T-helper 1 cell treated with Interleukin-12 subunit alpha and Interleukin-12 subunit beta and Interleukin-4 antibody, amounts not matched to agents 30 μg/mL and 1 μg/mL, for 36 hours (primary cell): ENCODE results near the gene PRM3.

Experiments
- H3K27ac Mint-ChIP-seq: one replicate; pipeline ENCODE4 v1.8.0; 2021; ENCODE audit warnings: mild to moderate bottlenecking, mixed read lengths
- H3K27me3 Mint-ChIP-seq: one replicate; pipeline ENCODE4 v1.8.0; 2021; ENCODE audit warnings: low read depth, mixed read lengths
- H3K36me3 Mint-ChIP-seq: one replicate; pipeline ENCODE4 v1.8.0; 2021; ENCODE audit warnings: low read depth, mixed read lengths
- H3K4me1 Mint-ChIP-seq: one replicate; pipeline ENCODE4 v1.8.0; 2021; ENCODE audit warnings: low read depth, mixed read lengths
- H3K4me3 Mint-ChIP-seq: one replicate; pipeline ENCODE4 v1.8.0; 2021; ENCODE audit warnings: mild to moderate bottlenecking, moderate library complexity, mixed read lengths
- H3K9me3 Mint-ChIP-seq: one replicate; pipeline ENCODE4 v1.8.0; 2021; ENCODE audit warnings: mixed read lengths

PRM3 gene

GRCh38 chr16:11262915-11263314, 10.5 kb downstream of the PRM3 start:
- Mint-ChIP-seq H3K27me3 (peaks cover 4% of the 10 kb centered on the region), H3K4me3 (no peak overlapping the region), H3K9me3 (no peaks in the 10 kb centered on the region), H3K4me1 (peaks cover 40% of the 10 kb centered on the region), H3K36me3 (no peaks in the 10 kb centered on the region), H3K27ac (peak overlapping the region; percentile 3)

- Mint-ChIP-seq H3K36me3 (no peaks in the 10 kb centered on the region), H3K27ac (no peak overlapping the region), H3K4me3 (no peak overlapping the region), H3K9me3 (no peaks in the 10 kb centered on the region), H3K4me1 (peaks cover 50% of the 10 kb centered on the region), H3K27me3 (peaks cover 4% of the 10 kb centered on the region)
Measured at GRCh38 chr16:11260596-11260966, 12.8 kb downstream of the PRM3 start.

- H3K36me3 Mint-ChIP-seq, result peaks cover 3% of the 10 kb centered on the region
- H3K9me3 Mint-ChIP-seq, result no peaks in the 10 kb centered on the region
- no peak overlapping the region for H3K4me3 Mint-ChIP-seq
- peaks cover 4% of the 10 kb centered on the region for H3K27me3 Mint-ChIP-seq
- H3K4me1 Mint-ChIP-seq, result peaks cover 50% of the 10 kb centered on the region
- peak overlapping the region; percentile 0 for H3K27ac Mint-ChIP-seq
Measured at GRCh38 chr16:11259655-11260595, 13.5 kb downstream of the PRM3 start.

DNA sequence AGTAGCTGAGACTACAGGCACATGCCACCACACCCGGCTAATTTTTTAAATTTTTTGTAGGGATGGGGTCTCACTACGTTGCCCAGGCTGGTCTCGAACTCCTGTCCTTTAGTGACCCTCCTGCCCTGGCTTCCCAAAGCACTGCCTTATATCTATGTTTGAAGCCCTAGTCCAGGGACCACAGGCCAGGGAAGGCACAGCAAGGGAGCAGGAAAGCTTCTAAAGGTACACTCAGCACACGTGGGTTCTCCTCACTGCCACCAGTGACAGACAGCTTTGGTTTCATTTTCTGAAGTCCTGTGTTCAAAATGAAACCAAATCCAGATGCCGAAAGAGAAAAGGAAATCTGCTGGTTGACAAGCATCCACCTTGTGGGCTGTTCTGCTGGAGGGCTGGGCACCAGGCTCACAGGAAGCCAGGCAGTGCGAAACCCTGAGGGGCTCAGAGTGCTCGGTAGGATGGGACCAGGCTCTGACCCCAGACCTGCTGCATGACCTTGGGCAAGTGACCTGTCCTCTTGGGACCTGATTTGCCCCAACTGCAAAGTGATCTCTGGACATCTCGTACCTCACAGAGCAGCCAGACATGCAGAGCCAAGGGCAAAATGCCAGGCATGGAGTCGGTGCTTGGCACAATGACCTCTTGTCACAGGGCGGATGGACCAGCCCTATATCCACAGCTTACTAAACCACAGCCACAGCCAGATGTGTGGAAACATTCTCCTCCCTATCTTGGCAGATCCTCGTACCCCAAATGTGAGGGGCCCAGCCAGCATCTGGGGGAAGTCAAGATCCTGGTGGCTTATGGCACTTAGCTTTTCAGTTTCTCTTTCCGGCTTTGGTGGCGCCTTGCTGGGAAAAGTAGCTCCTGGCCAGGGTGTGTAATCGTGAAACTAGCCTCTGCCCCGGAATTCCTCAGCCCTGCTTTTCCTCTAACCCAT, 14.6 kb downstream of the PRM3 start:
- Mint-ChIP-seq H3K27me3 (peaks cover 4% of the 10 kb centered on the region), H3K36me3 (peaks cover 11% of the 10 kb centered on the region), H3K27ac (peak overlapping the region; percentile 78), H3K9me3 (no peaks in the 10 kb centered on the region), H3K4me3 (peak overlapping the region; percentile 59), H3K4me1 (peaks cover 40% of the 10 kb centered on the region)

DNA sequence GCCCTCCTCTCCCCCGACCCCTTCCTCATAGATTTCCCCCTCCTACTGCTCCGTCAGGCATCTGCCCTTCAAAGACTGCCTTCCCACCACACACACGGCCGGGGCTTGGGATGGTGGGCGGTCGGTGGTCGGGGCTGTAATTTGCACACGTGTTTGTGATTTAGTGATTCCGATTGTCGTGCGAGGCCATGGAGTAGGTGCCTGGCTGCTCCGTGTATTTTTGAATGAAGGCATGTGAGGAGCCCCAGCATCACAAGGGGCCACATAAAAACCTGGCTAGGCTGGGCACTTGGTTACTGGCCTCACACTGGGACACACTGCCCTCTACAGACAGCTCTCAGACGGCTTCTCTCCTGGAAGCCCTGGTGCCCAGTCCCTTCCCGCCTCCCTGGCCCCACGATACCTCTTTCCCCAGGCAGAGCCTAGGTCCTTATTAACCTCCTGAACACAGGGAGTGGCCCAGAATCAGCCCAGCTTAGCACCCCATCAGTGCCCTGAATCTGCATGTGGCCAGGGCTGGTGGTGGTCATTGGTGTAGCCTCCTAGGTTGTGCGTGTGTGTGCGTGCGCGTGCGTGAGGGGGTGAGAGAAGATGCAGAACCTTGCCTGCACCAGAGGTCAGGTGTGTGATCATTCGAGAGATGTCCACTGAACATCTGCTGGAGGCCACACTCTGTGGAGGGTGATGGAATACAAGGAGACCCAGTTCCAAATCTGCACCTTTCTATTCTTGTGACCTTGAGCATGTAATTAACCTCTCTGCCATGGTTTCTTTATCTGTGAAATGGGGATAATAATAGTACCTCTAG, 16.1 kb downstream of the PRM3 start:
- Mint-ChIP-seq H3K4me3 (peak overlapping the region; percentile 94), H3K27me3 (peaks cover 4% of the 10 kb centered on the region), H3K4me1 (peaks cover 43% of the 10 kb centered on the region), H3K9me3 (no peaks in the 10 kb centered on the region), H3K36me3 (peaks cover 26% of the 10 kb centered on the region), H3K27ac (peak overlapping the region; percentile 85)

DNA sequence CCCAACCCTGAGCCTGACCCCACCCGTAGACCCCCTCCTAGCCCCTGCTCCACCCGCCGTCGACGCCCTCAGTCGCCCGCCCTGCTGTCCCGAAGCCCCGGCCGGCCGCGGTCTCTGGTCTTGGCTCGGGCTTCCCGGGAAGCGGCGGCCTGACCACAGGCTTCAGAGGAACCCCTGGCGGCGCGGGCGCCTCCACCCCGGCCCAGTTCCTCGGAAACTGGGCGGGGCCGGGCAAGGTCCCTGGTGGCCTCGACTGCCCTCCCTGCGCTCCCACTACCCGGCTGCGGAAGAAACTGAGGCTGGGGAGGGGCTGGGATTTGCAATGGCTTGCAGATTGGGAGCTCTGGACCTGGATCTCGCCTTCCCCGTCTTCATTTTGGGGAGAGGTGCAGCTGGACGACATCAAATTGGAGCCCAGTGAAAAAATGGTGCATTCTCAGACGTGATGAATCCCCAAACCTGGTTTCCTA, 16.7 kb downstream of the PRM3 start:
- H3K4me3 Mint-ChIP-seq, result peak overlapping the region; percentile 94
- H3K27me3 Mint-ChIP-seq, result peaks cover 4% of the 10 kb centered on the region
- peaks cover 50% of the 10 kb centered on the region for H3K4me1 Mint-ChIP-seq
- no peaks in the 10 kb centered on the region for H3K9me3 Mint-ChIP-seq
- H3K36me3 Mint-ChIP-seq, result peaks cover 32% of the 10 kb centered on the region
- H3K27ac Mint-ChIP-seq, result peak overlapping the region; percentile 95

- peaks cover 54% of the 10 kb centered on the region for H3K4me1 Mint-ChIP-seq
- peaks cover 4% of the 10 kb centered on the region for H3K27me3 Mint-ChIP-seq
- peak within 1 kb of the TSS; percentile 98 for H3K4me3 Mint-ChIP-seq
- H3K27ac Mint-ChIP-seq, result peak within 1 kb of the TSS; percentile 95
- peaks cover 34% of the 10 kb centered on the region for H3K36me3 Mint-ChIP-seq
- H3K9me3 Mint-ChIP-seq, result no peaks in the 10 kb centered on the region
Measured at GRCh38 chr16:11255737-11256660, 17.4 kb downstream of the PRM3 start, which contains the start of gene SOCS1. Gene SOCS1, minus strand, starts transcription at chr16:11256204. Its CDS starts 726 bp downstream, at chr16:11255478.

- Mint-ChIP-seq H3K27ac (peak overlapping the region; percentile 79), H3K9me3 (no peaks in the 10 kb centered on the region), H3K27me3 (peaks cover under 1% of the 10 kb centered on the region), H3K4me3 (peak overlapping the region; percentile 98), H3K4me1 (peaks cover 57% of the 10 kb centered on the region), H3K36me3 (peaks cover 40% of the 10 kb centered on the region)
Measured at GRCh38 chr16:11254913-11255736, 18.3 kb downstream of the PRM3 start.

DNA sequence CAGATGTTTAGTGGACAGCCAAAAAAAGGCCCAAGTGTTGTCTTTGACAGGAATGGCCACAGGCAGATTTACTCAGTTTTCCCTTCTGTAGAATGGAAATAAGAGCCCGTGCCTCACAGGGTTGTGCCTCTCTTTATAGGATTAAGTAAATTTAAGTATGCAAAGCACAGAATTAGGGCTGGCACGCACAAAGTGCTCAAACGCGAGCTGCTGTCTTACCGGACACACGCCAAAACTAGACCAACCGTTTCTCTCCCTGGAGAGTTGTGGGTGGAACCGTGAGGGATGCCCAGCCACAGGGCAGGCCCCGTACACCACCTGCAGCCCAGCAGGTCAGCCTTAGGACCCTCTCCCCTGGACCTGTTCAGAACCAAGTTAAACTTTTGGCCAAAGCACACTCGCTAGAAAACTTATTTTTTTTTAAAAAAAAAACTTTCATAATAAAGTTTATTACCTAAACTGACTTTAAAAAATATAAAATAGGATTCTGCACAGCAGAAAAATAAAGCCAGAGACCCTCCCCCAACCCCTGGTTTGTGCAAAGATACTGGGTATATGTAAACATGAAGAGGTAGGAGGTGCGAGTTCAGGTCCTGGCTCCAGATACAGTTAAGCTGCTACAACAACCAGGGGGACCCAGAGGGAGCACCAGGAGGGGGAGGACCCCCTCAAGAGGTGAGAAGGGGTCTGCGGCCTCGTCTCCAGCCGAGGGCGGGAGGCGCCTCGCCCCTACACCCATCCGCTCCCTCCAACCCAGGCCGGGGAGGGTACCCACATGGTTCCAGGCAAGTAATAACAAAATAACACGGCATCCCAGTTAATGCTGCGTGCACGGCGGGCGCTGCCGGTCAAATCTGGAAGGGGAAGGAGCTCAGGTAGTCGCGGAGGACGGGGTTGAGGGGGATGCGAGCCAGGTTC, 19.2 kb downstream of the PRM3 start:
- Mint-ChIP-seq H3K9me3 (no peaks in the 10 kb centered on the region), H3K4me3 (peak overlapping the region; percentile 98), H3K27ac (peak overlapping the region; percentile 93), H3K36me3 (peaks cover 40% of the 10 kb centered on the region), H3K27me3 (no peaks in the 10 kb centered on the region), H3K4me1 (peaks cover 51% of the 10 kb centered on the region)

GRCh38 chr16:11253009-11253994, 20.1 kb downstream of the PRM3 start:
- Mint-ChIP-seq H3K36me3 (peaks cover 46% of the 10 kb centered on the region), H3K4me3 (peak overlapping the region; percentile 98), H3K4me1 (peaks cover 49% of the 10 kb centered on the region), H3K27me3 (no peaks in the 10 kb centered on the region), H3K9me3 (no peaks in the 10 kb centered on the region), H3K27ac (peak overlapping the region; percentile 93)

GRCh38 chr16:11252482-11252931, 20.9 kb downstream of the PRM3 start:
- Mint-ChIP-seq H3K36me3 (peaks cover 49% of the 10 kb centered on the region), H3K27me3 (no peaks in the 10 kb centered on the region), H3K27ac (peak overlapping the region; percentile 93), H3K9me3 (no peaks in the 10 kb centered on the region), H3K4me3 (peak overlapping the region; percentile 98), H3K4me1 (peaks cover 46% of the 10 kb centered on the region)
